Heart right ventricle (tissue), 16 donors: ENCODE measurements around the gene NEK2. TPM values are rescaled to one million over a fixed set of nuclear protein-coding genes. Genes with fewer than 3 reads are reported as not detected.
A peak's percentile ranks its signal among the peaks of the same experiment; 100 is the strongest.
"Not testable (repeated sequence)": the region's sequence is repeated elsewhere in the genome, so short reads cannot be mapped to it uniquely, and the experiment has no call there.

Experiments
- ATAC-seq, 8 donors: fragments of 200-7000 bp; cut with Tn5 transposase; one replicate each; pipeline ENCODE4 v1.9.1; 2020; ENCODE audit warnings: mild to moderate bottlenecking in 8 of 8, moderate library complexity in 8 of 8, moderate number of reproducible peaks in 1 of 8
- DNase-seq, 2 donors: peaks; one replicate each; pipeline ENCODE4 v3.0.0-alpha.2; 2020
- H3K27ac ChIP-seq, 10 donors: fragments of 200-600 bp; sonication (generic) in 2 of 10; one replicate each; pipeline versions ENCODE4 v1.5.0 to v1.8.0; 2020 to 2022; ENCODE audit warnings: mild to moderate bottlenecking in 3 of 10
- H3K27me3 ChIP-seq, 7 donors: fragments of 200-600 bp; one replicate each; pipeline ENCODE4 v1.8.0; 2021 to 2022; ENCODE audit warnings: mild to moderate bottlenecking in 2 of 7
- H3K36me3 ChIP-seq, 9 donors: fragments of 200-600 bp; sonication (generic) in 1 of 9; one replicate each; pipeline versions ENCODE4 v1.5.0 to v1.8.0; 2020 to 2022; ENCODE audit warnings: mild to moderate bottlenecking in 2 of 9
- H3K4me1 ChIP-seq, 9 donors: fragments of 200-600 bp; sonication (generic) in 1 of 9; one replicate each; pipeline versions ENCODE4 v1.5.0 to v1.8.0; 2020 to 2022; ENCODE audit warnings: mild to moderate bottlenecking in 4 of 9
- H3K4me3 ChIP-seq, 10 donors: fragments of 200-600 bp; sonication (generic) in 2 of 10; one replicate each; pipeline versions ENCODE4 v1.5.0 to v1.8.0; 2020 to 2022; ENCODE audit warnings: mild to moderate bottlenecking in 7 of 10, moderate library complexity in 2 of 10
- H3K9me3 ChIP-seq, 11 donors: fragments of 200-600 bp in 10 of 11; sonication (generic) in 2 of 11; one replicate each; pipeline versions ENCODE4 v1.5.0 to v1.8.0; 2013 to 2022; ENCODE audit warnings: mild to moderate bottlenecking in 2 of 11, control low read depth in 1 of 11, moderate library complexity in 1 of 11
- CTCF ChIP-seq, 9 donors: fragments of 200-600 bp; sonication (generic) in 2 of 9; IDR thresholded peaks; one replicate each; pipeline versions ENCODE4 v1.5.0 to v1.8.0; 2021 to 2022; ENCODE audit warnings: antibody characterized with exemption in 9 of 9, mild to moderate bottlenecking in 5 of 9, moderate library complexity in 1 of 9
- WGBS, 2 donors: extraction: QIAGEN DNeasy Blood & Tissue Kit; methylation state at CpG; one replicate each; pipeline ENCODE4 v1.1.7; 2013; ENCODE audit warnings: inconsistent platforms in 1 of 2; 5-methylcytosine and 5-hydroxymethylcytosine counted together
- intact Hi-C, 10 donors: fragments of 100-400 bp; cut with DNase I; formaldehyde crosslinking; loops; one replicate each; pipeline versions ENCODE4 v1.11.1 to v1.14.2; 2022
- polyA plus RNA-seq, 2 donors: library from polyadenylated mRNA; stranded (reverse); fragments of 200-250 nt; gene quantifications; one replicate each; pipeline ENCODE4 v1.2.3, GENCODE V29; 2013
- total RNA-seq, 10 donors: library from RNA; stranded (reverse); fragmentation: NEBNext Ultra II Directional in 3 of 10; extraction: Animal tissue kit (Norgen Biotek cat#: 25700) in 3 of 10; gene quantifications; one replicate each; pipeline versions ENCODE4 v1.2.1 to v1.2.4, GENCODE V29; 2021 to 2023
- donor health status: Arrhythmogenic right ventricular cardiomyopathy.
- donor health status: ischemic (EF 13 %, LVEDD 7.1; RV severe dilation, severe dysfunction).
- donor health status: healthy with polysubstance abuse.
- donor health status: DM: no; HTN: yes; CAD: no.
- donor health status: DM: no; HTN: no; CAD: no.
- donor health status: ischemic (EF 25% LVEDD 6.9; RV normal size, moderate dysfunction).
- donor health status: ischemic (EF 25% LVEDD 5.7; RV mildly dilated, moderate dysfunction).
- donor health status: healthy.
- donor health status: DM: yes; HTN: yes; CAD: no.
- donor health status: Ischemic cardiomyopathy.
- donor health status: ischemic (EF 35%, LVEDD 5.7; RV mildly dilated, moderate dysfunction).
- donor health status: nonischemic (EF 11% LVEDD 7.7; RV severe dilation, severe dysfunction).
- donor health status: DM: yes; HTN: yes; CAD: no.
- donor health status: PGD.
- donor health status: ischemic (EF 29% LVEDD 5.4; RV normal size, mild dysfunction).
- donor health status: nonischemic (EF 23%, LVEDD 6.1; RV moderate dilation, normal function).

The NEK2 gene
- total and polyA plus RNA-seq, 12 donors, result 0.04 to 2.1 (median 0.19) TPM; not detected in 6

GRCh38 chr1:211684331-211684730 lies 8.9 kb upstream of the NEK2 start:
- H3K9me3 ChIP-seq, result no peaks in the 10 kb centered on the region
- intact Hi-C loops, result loop anchor here in 9 of 10 donors (5.0 to 10.0 kb wide), 7 partner anchors 258 to 773 kb away; partner anchors contain the start of genes DTL (in 3 of the 9) and INTS7 (in 3 of the 9)
- DNase-seq (no peak), ATAC-seq (no peak)
- H3K27ac ChIP-seq, result no peak overlapping the region
- no peak overlapping the region for H3K4me3 ChIP-seq
- peaks cover 0 to 12% (median 0%) of the 10 kb centered on the region in 9 donors for H3K4me1 ChIP-seq
- H3K36me3 ChIP-seq, result no peaks in the 10 kb centered on the region
- no peak for TF ChIP-seq CTCF (IDR thresholded peaks at IDR 0.05)
- H3K27me3 ChIP-seq, result peaks cover 0 to 8% (median 0%) of the 10 kb centered on the region in 7 donors
- WGBS, 2 donors, result 80 to 89% methylated on average over 3 of the region's 3 CpGs

GRCh38 chr1:211683396-211684297 lies 8.2 kb upstream of the NEK2 start:
- peaks cover 0 to 8% (median 0%) of the 10 kb centered on the region in 7 donors for H3K27me3 ChIP-seq
- intact Hi-C loops, result loop anchor here in 9 of 10 donors (5.0 to 10.0 kb wide), 7 partner anchors 259 to 774 kb away; partner anchors contain the start of genes DTL (in 3 of the 9) and INTS7 (in 3 of the 9)
- WGBS, 2 donors, result 82 to 83% methylated on average over 8 of the region's 8 CpGs
- H3K27ac ChIP-seq, result no peak overlapping the region
- no peak for TF ChIP-seq CTCF (IDR thresholded peaks at IDR 0.05)
- peaks cover 0 to 12% (median 0%) of the 10 kb centered on the region in 9 donors for H3K4me1 ChIP-seq
- no peaks in the 10 kb centered on the region for H3K36me3 ChIP-seq
- H3K4me3 ChIP-seq, result no peak overlapping the region
- H3K9me3 ChIP-seq, result no peaks in the 10 kb centered on the region
- no peak for DNase-seq
- ATAC-seq, result no peak

- intact Hi-C loops, result loop anchor here in 9 of 10 donors (5.0 to 10.0 kb wide), 7 partner anchors 260 to 775 kb away; partner anchors contain the start of genes DTL (in 3 of the 9) and INTS7 (in 3 of the 9)
- ATAC-seq, DNase-seq, H3K4me3 ChIP-seq, H3K27me3 ChIP-seq, H3K9me3 ChIP-seq, H3K36me3 ChIP-seq, H3K4me1 ChIP-seq, H3K27ac ChIP-seq: not testable (repeated sequence)
- 90 to 95% methylated on average over 7 of the region's 7 CpGs for WGBS, 2 donors
These were observed 6.8 kb upstream of the NEK2 start for GRCh38 chr1:211682186-211682585.

GRCh38 chr1:211680752-211681327 lies 5.4 kb upstream of the NEK2 start:
- H3K4me1 ChIP-seq, result peaks cover 0 to 10% (median 2%) of the 10 kb centered on the region in 9 donors
- H3K27me3 ChIP-seq, result no peaks in the 10 kb centered on the region
- intact Hi-C loops, result loop anchor here in 9 of 10 donors (5.0 to 10.0 kb wide), 7 partner anchors 261 to 776 kb away; partner anchors contain the start of genes DTL (in 3 of the 9) and INTS7 (in 3 of the 9)
- no peaks in the 10 kb centered on the region for H3K9me3 ChIP-seq
- H3K4me3 ChIP-seq, result no peak overlapping the region
- no peak overlapping the region for H3K27ac ChIP-seq
- peak; percentile 69 to 92 (median 89) for ATAC-seq
- TF ChIP-seq CTCF (IDR thresholded peaks at IDR 0.05), result peak; percentile 41 to 78 (median 75)
- H3K36me3 ChIP-seq, result no peaks in the 10 kb centered on the region
- DNase-seq, result peak; percentile 52
- WGBS, 2 donors, result 2 to 3% methylated on average over 9 of the region's 9 CpGs
